Cardiac fibroblast (primary cell): ENCODE results near the gene CSNK1G2.

ENCODE experiments used
- DNase-seq, 2 donors: peaks; one replicate each; pipeline versions ENCODE4 v3.0.0 to v3.0.0-alpha.2; 2010; ENCODE audit warnings: low read depth in 2 of 2
- H3K4me3 ChIP-seq, 2 donors: replicated peaks in 1 of 2; 1 replicate in 1 of 2; 2 replicates in 1 of 2; pipeline ENCODE4 v1.5.1; 2011; ENCODE audit warnings: low read depth in 2 of 2, low read length in 2 of 2, mild to moderate bottlenecking in 2 of 2, moderate library complexity in 1 of 2
- TF ChIP-seq, protein P1 (sequence below): IDR thresholded peaks from one replicate; pipeline ENCODE4 v1.5.1; 2011; ENCODE audit warnings: low read depth, mild to moderate bottlenecking, low read length, inconsistent platforms

The CSNK1G2 gene

DNA sequence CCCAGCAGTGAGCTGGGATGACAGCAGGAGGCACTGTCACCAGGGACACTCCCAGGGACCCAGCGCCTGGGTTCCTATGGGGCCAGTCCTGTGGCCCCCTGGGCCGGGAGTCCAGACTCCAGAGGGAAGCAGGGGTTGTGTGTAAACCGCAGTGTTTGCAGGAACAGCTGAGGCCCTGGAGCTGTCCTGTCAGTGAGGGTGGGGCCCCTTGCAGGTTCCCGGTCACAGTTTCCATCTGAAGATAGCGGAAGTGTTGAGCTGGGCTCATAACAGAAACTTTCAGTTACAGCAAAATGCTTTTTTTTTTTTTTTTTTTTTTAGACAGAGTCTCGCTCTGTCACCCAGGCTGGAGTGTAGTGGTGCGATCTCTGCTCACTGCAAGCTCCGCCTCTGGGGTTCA lies 17.7 kb upstream of the CSNK1G2 start:
- no peak for DNase-seq

DNA sequence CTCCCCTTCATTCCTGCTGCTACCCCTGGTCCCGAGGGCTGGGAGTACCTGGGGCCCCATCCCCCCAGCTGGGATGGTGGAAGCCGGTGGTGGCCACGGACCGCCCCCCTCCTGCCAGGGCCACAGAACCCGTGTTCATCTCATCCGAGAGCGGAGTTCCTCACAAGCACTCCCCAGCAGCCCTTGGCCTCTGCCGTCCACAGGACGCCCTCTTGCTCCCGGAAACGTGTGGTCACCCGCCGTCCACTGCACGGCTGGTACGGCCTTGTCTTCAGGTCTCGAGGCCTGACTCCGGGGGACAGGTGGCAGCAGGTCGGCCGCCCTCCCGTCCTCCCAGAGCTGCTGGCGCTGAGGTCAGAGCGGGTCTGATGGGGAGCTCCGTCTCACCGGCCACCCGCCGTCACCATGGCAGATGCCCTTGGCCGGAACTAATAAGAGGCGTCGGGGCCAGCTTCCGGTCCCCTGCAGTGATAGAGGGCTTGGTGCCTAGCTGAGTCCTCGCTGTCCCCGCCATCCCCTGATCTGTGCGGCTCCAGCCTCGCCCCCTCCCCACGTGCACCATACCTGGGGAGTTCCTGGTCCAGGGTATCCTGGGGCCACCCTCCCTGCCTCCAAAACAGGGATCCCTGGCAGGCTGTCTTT lies 16.5 kb upstream of the CSNK1G2 start:
- TF ChIP-seq, protein P1, sequence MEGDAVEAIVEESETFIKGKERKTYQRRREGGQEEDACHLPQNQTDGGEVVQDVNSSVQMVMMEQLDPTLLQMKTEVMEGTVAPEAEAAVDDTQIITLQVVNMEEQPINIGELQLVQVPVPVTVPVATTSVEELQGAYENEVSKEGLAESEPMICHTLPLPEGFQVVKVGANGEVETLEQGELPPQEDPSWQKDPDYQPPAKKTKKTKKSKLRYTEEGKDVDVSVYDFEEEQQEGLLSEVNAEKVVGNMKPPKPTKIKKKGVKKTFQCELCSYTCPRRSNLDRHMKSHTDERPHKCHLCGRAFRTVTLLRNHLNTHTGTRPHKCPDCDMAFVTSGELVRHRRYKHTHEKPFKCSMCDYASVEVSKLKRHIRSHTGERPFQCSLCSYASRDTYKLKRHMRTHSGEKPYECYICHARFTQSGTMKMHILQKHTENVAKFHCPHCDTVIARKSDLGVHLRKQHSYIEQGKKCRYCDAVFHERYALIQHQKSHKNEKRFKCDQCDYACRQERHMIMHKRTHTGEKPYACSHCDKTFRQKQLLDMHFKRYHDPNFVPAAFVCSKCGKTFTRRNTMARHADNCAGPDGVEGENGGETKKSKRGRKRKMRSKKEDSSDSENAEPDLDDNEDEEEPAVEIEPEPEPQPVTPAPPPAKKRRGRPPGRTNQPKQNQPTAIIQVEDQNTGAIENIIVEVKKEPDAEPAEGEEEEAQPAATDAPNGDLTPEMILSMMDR: no peak
- no peak overlapping the region for H3K4me3 ChIP-seq
- no peak for DNase-seq

More for the DNA sequence above, 17.7 kb upstream of the CSNK1G2 start:
- TF ChIP-seq, protein P1: no peak
- no peak overlapping the region for H3K4me3 ChIP-seq

DNA sequence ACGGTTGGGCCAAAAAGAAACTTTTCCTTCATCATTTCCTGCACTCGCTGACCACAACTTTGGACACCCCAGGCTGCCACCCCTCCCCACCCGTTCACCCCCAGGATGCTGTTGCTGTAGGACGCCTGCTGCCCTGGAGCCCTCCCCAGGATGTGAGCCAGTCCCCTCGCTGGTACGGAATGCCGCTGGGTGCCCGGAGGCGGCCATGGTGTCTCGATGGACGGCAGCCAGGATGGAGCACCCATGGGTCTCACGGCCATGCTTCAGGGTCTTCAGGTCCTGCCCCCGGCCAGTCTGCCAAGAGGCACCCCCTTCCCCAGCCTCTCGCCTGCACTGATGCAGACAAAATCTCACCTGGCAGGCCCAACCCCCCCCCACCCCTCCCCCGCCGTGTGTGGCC lies 15.4 kb upstream of the CSNK1G2 start:
- no peak for DNase-seq
- TF ChIP-seq, protein P1: no peak
- no peak overlapping the region for H3K4me3 ChIP-seq

DNA sequence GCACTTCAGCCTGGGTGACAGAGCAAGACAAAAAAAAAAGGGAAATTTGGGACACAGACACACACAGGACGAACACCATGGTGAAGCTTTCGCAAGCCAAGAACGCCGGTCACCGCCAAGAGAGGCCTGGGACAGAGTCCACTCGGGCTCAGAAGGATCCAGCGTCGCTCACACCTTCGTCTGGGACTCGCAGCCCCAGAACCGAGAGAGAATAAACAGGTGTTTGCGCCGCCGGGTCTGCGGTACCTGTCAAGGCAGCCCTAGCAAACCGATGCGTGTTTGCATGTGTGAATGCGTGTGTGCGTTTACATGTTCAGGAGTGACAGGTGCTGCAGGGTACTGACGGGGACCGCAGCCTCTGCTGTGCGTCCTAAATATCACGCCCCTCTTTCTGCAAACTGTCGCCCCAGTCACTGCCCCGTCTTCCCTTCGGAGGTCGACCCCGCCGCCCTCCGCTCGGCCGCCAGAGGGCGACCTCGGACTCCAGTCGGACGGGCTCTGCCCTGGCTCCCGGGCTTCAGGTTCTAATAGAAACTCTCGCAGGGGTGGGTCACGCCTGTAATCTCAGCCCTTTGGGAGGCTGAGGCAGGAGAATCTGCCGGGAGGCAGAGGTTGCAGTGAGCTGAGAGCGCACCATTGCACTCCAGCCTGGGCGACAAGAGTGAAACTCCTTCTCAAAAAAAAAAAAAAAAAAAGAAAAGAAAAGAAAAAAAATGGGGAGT lies 11.8 kb upstream of the CSNK1G2 start:
- TF ChIP-seq, protein P1: peak; percentile 93
- peak overlapping the region; percentile 26 to 38 for H3K4me3 ChIP-seq
- peak; percentile 76 to 77 for DNase-seq

DNA sequence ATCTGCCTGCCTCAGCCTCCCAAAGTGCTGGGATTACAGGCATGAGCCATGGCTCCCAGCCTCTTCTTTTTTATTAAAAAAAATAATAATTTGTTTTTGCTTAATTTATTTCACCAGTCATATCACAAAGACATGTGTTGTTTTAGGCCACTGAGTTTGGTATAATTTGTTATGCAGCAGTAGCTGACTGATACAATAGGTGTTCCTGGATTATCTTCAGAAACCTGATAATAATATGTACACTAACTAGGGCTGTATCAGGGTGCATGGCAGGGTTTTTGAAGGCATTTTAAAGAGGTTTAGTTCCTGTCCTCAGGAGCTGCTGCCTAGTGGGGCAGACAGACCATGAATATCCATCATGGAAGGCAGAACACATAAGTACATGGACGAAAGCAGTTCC lies 9.5 kb upstream of the CSNK1G2 start:
- no peak overlapping the region for H3K4me3 ChIP-seq
- TF ChIP-seq, protein P1: no peak
- DNase-seq: no peak

DNA sequence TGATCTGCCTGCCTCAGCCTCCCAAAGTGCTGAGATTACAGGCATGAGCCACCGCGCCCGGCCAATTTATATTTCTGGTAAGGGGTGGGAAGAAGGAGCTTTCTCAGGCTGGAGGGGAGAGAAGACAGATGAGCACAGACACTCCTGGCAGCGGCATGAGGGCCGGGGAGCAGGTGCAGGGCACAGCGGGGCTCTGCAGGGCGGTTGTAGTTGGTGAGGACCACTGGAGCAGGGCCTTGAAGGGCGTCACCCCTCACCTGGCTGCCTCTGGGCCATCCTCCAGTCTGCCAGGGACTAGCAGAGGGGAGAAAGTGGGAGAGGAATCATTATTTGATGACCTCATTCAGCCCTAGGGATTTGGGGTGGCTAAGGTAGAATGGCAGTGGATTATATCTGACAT lies 8.6 kb upstream of the CSNK1G2 start:
- TF ChIP-seq, protein P1: no peak
- no peak overlapping the region for H3K4me3 ChIP-seq
- DNase-seq: no peak
